Neuronal stem cell (in vitro differentiated cells): ENCODE results near the gene CMBL.

ENCODE experiments used
- DNase-seq: peaks from one replicate; pipeline ENCODE4 v3.0.0-alpha.2; 2013; ENCODE audit warnings: low spot score
- H2AFZ ChIP-seq: one replicate; pipeline ENCODE4 v1.6.1; 2013; ENCODE audit warnings: mild to moderate bottlenecking, low read length, inconsistent platforms
- H2AK5ac ChIP-seq: 2 replicates; pipeline ENCODE4 v1.6.1; 2013; ENCODE audit warnings: low read depth, mild to moderate bottlenecking, inconsistent platforms, low read length, moderate library complexity, mixed read lengths
- H2BK120ac ChIP-seq: 2 replicates; pipeline ENCODE4 v1.6.1; 2013; ENCODE audit warnings: low read depth, mild to moderate bottlenecking, inconsistent platforms, low read length, moderate library complexity, mixed read lengths
- H2BK12ac ChIP-seq: one replicate; pipeline ENCODE4 v1.6.1; 2013; ENCODE audit warnings: low read length, inconsistent platforms
- H2BK15ac ChIP-seq: 2 replicates; pipeline ENCODE4 v1.6.1; 2013; ENCODE audit warnings: mild to moderate bottlenecking, low read length, inconsistent platforms, mixed read lengths
- H2BK5ac ChIP-seq: one replicate; pipeline ENCODE4 v1.6.1; 2013; ENCODE audit warnings: inconsistent platforms, mild to moderate bottlenecking, low read length, moderate library complexity
- H3K14ac ChIP-seq: one replicate; pipeline ENCODE4 v1.6.1; 2013; ENCODE audit warnings: low read length, inconsistent platforms
- H3K18ac ChIP-seq: 2 replicates; pipeline ENCODE4 v1.6.1; 2013; ENCODE audit warnings: low read length, inconsistent platforms
- H3K23ac ChIP-seq: 2 replicates; pipeline ENCODE4 v1.6.1; 2013; ENCODE audit warnings: low read depth, mild to moderate bottlenecking, mixed read lengths, low read length, inconsistent platforms; ENCODE audit not compliant: poor library complexity
- H3K27ac ChIP-seq: replicated peaks from 3 replicates; pipeline ENCODE4 v1.5.1; 2013; ENCODE audit warnings: low read length, inconsistent platforms
- H3K27me3 ChIP-seq, 3 experiments: 2 replicates each; pipeline ENCODE4 v1.6.1; 2013; ENCODE audit warnings: low read length in 3 of 3, mild to moderate bottlenecking in 2 of 3, inconsistent platforms in 1 of 3, low read depth in 1 of 3, mixed read lengths in 1 of 3, moderate library complexity in 1 of 3; ENCODE audit not compliant: control insufficient read depth in 3 of 3, insufficient read depth in 3 of 3
- H3K36me3 ChIP-seq, 2 donors: replicated peaks in 1 of 2; 2 replicates each; pipeline ENCODE4 v1.6.1; 2013; ENCODE audit warnings: low read length in 2 of 2; ENCODE audit not compliant: control insufficient read depth in 2 of 2, insufficient read depth in 2 of 2
- H3K4ac ChIP-seq: 2 replicates; pipeline ENCODE4 v1.6.1; 2013; ENCODE audit warnings: inconsistent platforms, mild to moderate bottlenecking, low read length, moderate library complexity
- H3K4me1 ChIP-seq, 2 donors: 1 replicate in 1 of 2; 2 replicates in 1 of 2; pipeline ENCODE4 v1.6.1; 2013; ENCODE audit warnings: low read length in 2 of 2, low read depth in 1 of 2; ENCODE audit not compliant: control insufficient read depth in 2 of 2, insufficient read depth in 1 of 2
- H3K4me2 ChIP-seq: one replicate; pipeline ENCODE4 v1.6.1; 2013; ENCODE audit warnings: mild to moderate bottlenecking, low read length, inconsistent platforms; ENCODE audit not compliant: insufficient read depth, poor library complexity, severe bottlenecking
- H3K4me3 ChIP-seq, 2 donors: 2 replicates each; pipeline ENCODE4 v1.5.1; 2013; ENCODE audit warnings: low read length in 2 of 2, mild to moderate bottlenecking in 2 of 2, inconsistent platforms in 1 of 2, moderate library complexity in 1 of 2
- H3K79me1 ChIP-seq: one replicate; pipeline ENCODE4 v1.6.1; 2013; ENCODE audit warnings: low read depth, mild to moderate bottlenecking, inconsistent platforms, low read length, moderate library complexity
- H3K9ac ChIP-seq: one replicate; pipeline ENCODE4 v1.6.1; 2013; ENCODE audit warnings: mild to moderate bottlenecking, low read depth, low read length, inconsistent platforms; ENCODE audit not compliant: poor library complexity
- H3K9me3 ChIP-seq, 2 donors: replicated peaks in 1 of 2; 2 replicates each; pipeline versions ENCODE3 to v1.6.1; 2013; ENCODE audit warnings: low read length in 2 of 2, mild to moderate bottlenecking in 2 of 2, inconsistent platforms in 1 of 2, low read depth in 1 of 2, mixed read lengths in 1 of 2, moderate library complexity in 1 of 2; ENCODE audit not compliant: control insufficient read depth in 2 of 2, insufficient read depth in 1 of 2
- H4K8ac ChIP-seq: one replicate; pipeline ENCODE4 v1.6.1; 2013; ENCODE audit warnings: low read depth, mild to moderate bottlenecking, inconsistent platforms, low read length, moderate library complexity
- H4K91ac ChIP-seq: one replicate; pipeline ENCODE4 v1.6.1; 2013; ENCODE audit warnings: low read length, low read depth, mild to moderate bottlenecking, inconsistent platforms; ENCODE audit not compliant: poor library complexity
- WGBS, 2 donors: extraction: QIAGEN DNeasy Blood & Tissue Kit; methylation state at CpG; one replicate each; pipeline ENCODE4 v1.1.7; 2013; ENCODE audit warnings: missing lambda C conversion rate in 2 of 2, mixed read lengths in 1 of 2; ENCODE audit not compliant: insufficient read length in 2 of 2, insufficient replicate concordance in 1 of 2; ENCODE audit errors: extremely low coverage in 2 of 2; 5-methylcytosine and 5-hydroxymethylcytosine counted together

The CMBL gene

DNA sequence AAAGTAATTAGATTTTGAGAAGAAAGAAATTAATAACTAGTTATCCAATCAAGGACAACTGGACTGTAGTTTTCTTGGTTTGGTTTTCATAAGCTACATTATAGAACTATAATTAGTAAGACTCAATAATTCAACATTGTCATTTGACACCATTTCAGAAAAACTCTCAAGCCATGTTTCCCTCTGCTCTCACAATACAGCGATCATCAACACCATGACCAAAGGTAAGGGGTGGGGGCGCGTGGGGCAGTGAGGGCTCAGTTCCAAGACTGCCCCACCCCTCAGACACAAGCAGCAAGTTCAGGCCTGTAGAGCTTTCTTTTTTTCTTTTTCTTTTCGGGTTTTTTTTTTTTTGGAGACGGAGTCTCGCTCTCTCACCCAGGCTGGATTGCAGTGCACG is 6.4 kb downstream of the CMBL start:
- no CpG with 5 or more reads among the region's 7 CpGs for WGBS, 2 donors
- no peak overlapping the region for H2BK12ac ChIP-seq

GRCh38 chr5:10300246-10300645 is 7.5 kb downstream of the CMBL start:
- Histone ChIP-seq H3K36me3 (peaks cover 2% of the 10 kb centered on the region in 2 donors), H3K27ac (no peak overlapping the region), H3K18ac (no peak overlapping the region), H2BK120ac (no peak overlapping the region), H3K9ac (no peak overlapping the region), H3K14ac (no peak overlapping the region), H2BK12ac (no peak overlapping the region), H3K9me3 (peaks cover 0 to 5% of the 10 kb centered on the region in 2 donors), H2AK5ac (no peak overlapping the region), H3K4me2 (no peak overlapping the region), H2BK5ac (no peak overlapping the region), H3K4ac (no peak overlapping the region), H3K4me3 (no peak overlapping the region), H3K4me1 (peaks cover 0 to 10% of the 10 kb centered on the region in 2 donors), H3K79me1 (no peaks in the 10 kb centered on the region), H2AFZ (no peak overlapping the region), H3K27me3 (no peaks in the 10 kb centered on the region), H4K8ac (no peak overlapping the region), H3K23ac (no peak overlapping the region), H2BK15ac (no peak overlapping the region), H4K91ac (no peak overlapping the region)
- WGBS, 2 donors, result no CpG with 5 or more reads among the region's 5 CpGs
- DNase-seq, result no peak

More for the DNA sequence above, 6.4 kb downstream of the CMBL start:
- Histone ChIP-seq H3K27ac (no peak overlapping the region), H3K79me1 (no peaks in the 10 kb centered on the region), H4K8ac (no peak overlapping the region), H3K27me3 (no peaks in the 10 kb centered on the region), H3K4me1 (peaks cover 0 to 11% of the 10 kb centered on the region in 2 donors), H3K4ac (no peak overlapping the region), H3K4me2 (no peak overlapping the region), H3K14ac (no peak overlapping the region), H3K36me3 (peaks cover 2% of the 10 kb centered on the region in 2 donors), H2BK120ac (no peak overlapping the region), H3K23ac (no peak overlapping the region), H2BK15ac (no peak overlapping the region), H3K9ac (no peak overlapping the region), H2AFZ (no peak overlapping the region), H2AK5ac (no peak overlapping the region), H3K4me3 (no peak overlapping the region), H3K9me3 (peaks cover 0 to 5% of the 10 kb centered on the region in 2 donors), H4K91ac (no peak overlapping the region), H2BK5ac (no peak overlapping the region), H3K18ac (no peak overlapping the region)
- no peak for DNase-seq

DNA sequence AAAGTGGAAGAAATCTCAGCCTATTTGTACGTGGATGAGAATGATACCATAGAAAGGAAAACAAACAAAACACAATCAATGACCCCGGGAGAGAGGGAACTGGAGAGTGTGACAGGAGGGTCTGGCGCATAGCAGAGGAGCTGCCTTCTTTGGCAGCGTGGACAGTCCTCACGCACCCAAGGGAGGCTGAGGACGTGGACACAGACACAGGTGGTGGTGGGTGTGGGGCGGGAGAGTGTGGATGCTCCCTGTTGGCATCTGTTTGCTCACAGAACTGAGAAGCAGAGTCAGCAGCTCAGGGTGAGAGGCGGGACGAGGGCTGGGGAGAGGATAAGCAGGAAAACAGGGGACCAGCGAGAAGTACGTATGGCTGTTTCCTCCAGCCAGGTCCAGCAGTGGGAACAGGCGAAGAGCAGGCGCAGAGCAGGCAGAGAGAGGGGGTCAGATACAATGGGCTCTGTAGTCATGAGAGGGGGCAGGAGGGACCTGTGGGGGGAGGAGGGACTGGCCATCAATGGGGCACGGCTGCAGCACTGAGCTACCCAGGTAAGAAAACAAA is 10.0 kb downstream of the CMBL start:
- no peak overlapping the region for H2BK12ac ChIP-seq
- H2BK120ac ChIP-seq, result no peak overlapping the region
- WGBS, 2 donors, result no CpG with 5 or more reads among the region's 14 CpGs

GRCh38 chr5:10295619-10296326 is 11.9 kb downstream of the CMBL start:
- Histone ChIP-seq H3K27ac (no peak overlapping the region), H2BK12ac (no peak overlapping the region), H3K4me1 (peaks cover 0 to 4% of the 10 kb centered on the region in 2 donors), H3K9me3 (peaks cover 0 to 3% of the 10 kb centered on the region in 2 donors), H3K4me2 (no peak overlapping the region), H3K4ac (no peak overlapping the region), H3K4me3 (no peak overlapping the region), H3K23ac (no peak overlapping the region), H2AFZ (no peak overlapping the region), H3K27me3 (no peaks in the 10 kb centered on the region), H2AK5ac (no peak overlapping the region), H4K91ac (no peak overlapping the region), H2BK15ac (no peak overlapping the region), H3K18ac (no peak overlapping the region), H2BK120ac (no peak overlapping the region), H3K9ac (no peak overlapping the region), H3K14ac (no peak overlapping the region), H3K79me1 (no peaks in the 10 kb centered on the region), H3K36me3 (peaks cover 2% of the 10 kb centered on the region in 2 donors), H2BK5ac (no peak overlapping the region), H4K8ac (no peak overlapping the region)
- no peak for DNase-seq
- WGBS, 2 donors, result no CpG with 5 or more reads among the region's 8 CpGs

More for the DNA sequence above, 10.0 kb downstream of the CMBL start:
- no peak for DNase-seq
- peak overlapping the region; percentile 70 for H2BK5ac ChIP-seq
- no peaks in the 10 kb centered on the region for H3K79me1 ChIP-seq
- H3K9ac ChIP-seq, result peak overlapping the region; percentile 54
- H2BK15ac ChIP-seq, result no peak overlapping the region
- no peaks in the 10 kb centered on the region for H3K27me3 ChIP-seq
- no peak overlapping the region for H3K4me2 ChIP-seq
- H3K23ac ChIP-seq, result peak overlapping the region; percentile 82
- H3K27ac ChIP-seq, result no peak overlapping the region
- peaks cover 0 to 3% of the 10 kb centered on the region in 2 donors for H3K9me3 ChIP-seq
- no peak overlapping the region for H2AFZ ChIP-seq
- peak overlapping the region; percentile 57 for H2AK5ac ChIP-seq
- H3K4me1 ChIP-seq, result peaks cover 0 to 4% of the 10 kb centered on the region in 2 donors
- H3K14ac ChIP-seq, result no peak overlapping the region
- no peak overlapping the region for H4K91ac ChIP-seq
- peak overlapping the region; percentile 74 for H3K18ac ChIP-seq
- no peak overlapping the region for H3K4ac ChIP-seq
- peaks cover 2% of the 10 kb centered on the region in 2 donors for H3K36me3 ChIP-seq
- H4K8ac ChIP-seq, result peak overlapping the region; percentile 26
- H3K4me3 ChIP-seq, result no peak overlapping the region
